Stomach (tissue), 9 donors: ENCODE results near the gene ME3. TPM values are rescaled to one million over a fixed set of nuclear protein-coding genes. Genes with fewer than 3 reads are reported as not detected.

Experiments
- DNase-seq, 2 donors: peaks; one replicate each; pipeline versions ENCODE4 v3.0.0 to v3.0.0-alpha.2; 2013 to 2019
- H3K27ac ChIP-seq, 5 donors: fragments of 200-600 bp in 4 of 5; sonication (generic) in 4 of 5; one replicate each; pipeline ENCODE4 v1.5.1; 2013 to 2019; ENCODE audit warnings: mild to moderate bottlenecking in 1 of 5, moderate library complexity in 1 of 5
- H3K27me3 ChIP-seq, 3 donors: fragments of 200-600 bp; sonication (generic); one replicate each; pipeline ENCODE4 v1.5.1; 2017 to 2019; ENCODE audit warnings: mixed run types in 1 of 3
- H3K36me3 ChIP-seq, 4 donors: fragments of 200-600 bp; sonication (generic); 1 replicate in 3 of 4; 2 replicates in 1 of 4; pipeline ENCODE4 v1.5.1; 2016 to 2019
- H3K4me1 ChIP-seq, 4 donors: fragments of 200-600 bp; sonication (generic); one replicate each; pipeline ENCODE4 v1.5.1; 2016 to 2019
- H3K4me3 ChIP-seq, 4 donors: fragments of 200-600 bp; sonication (generic) in 3 of 4; one replicate each; pipeline ENCODE4 v1.5.1; 2016 to 2019; ENCODE audit warnings: mild to moderate bottlenecking in 1 of 4
- H3K9me3 ChIP-seq, 4 donors: fragments of 200-600 bp; sonication (generic); one replicate each; pipeline ENCODE4 v1.5.1; 2016 to 2019
- EP300 ChIP-seq: sonication (generic); formaldehyde crosslinking; IDR thresholded peaks from one replicate; pipeline ENCODE4 v1.6.1; 2017; ENCODE audit warnings: antibody characterized with exemption
- POLR2A ChIP-seq, 4 donors: fragments of 450-650 bp; IDR thresholded peaks; one replicate each; pipeline ENCODE4 v1.6.1; 2016; ENCODE audit warnings: antibody characterized with exemption in 4 of 4, control low read depth in 2 of 4, mild to moderate bottlenecking in 1 of 4, moderate library complexity in 1 of 4
- POLR2AphosphoS5 ChIP-seq, 3 donors: sonication (generic); formaldehyde crosslinking; IDR thresholded peaks; one replicate each; pipeline ENCODE4 v1.6.1; 2016; ENCODE audit warnings: antibody characterized with exemption in 3 of 3
- WGBS, 5 donors: extraction: QIAGEN DNeasy Blood & Tissue Kit in 3 of 5; methylation state at CpG; one replicate each; pipeline versions ENCODE4 v1.1.5 to v1.1.7; 2013 to 2018; 5-methylcytosine and 5-hydroxymethylcytosine counted together
- intact Hi-C: fragments of 100-400 bp; cut with DNase I; formaldehyde crosslinking; loops from one replicate; pipeline ENCODE4 v1.15.1; 2023; ENCODE audit warnings: low total_unique reads
- polyA plus RNA-seq, 3 donors: library from polyadenylated mRNA; stranded (reverse); fragments of 200-250 nt; gene quantifications; one replicate each; pipeline ENCODE4 v1.2.3, GENCODE V29; 2013
- total RNA-seq, 5 donors: library from RNA; depleted of rRNA; stranded (reverse); fragments of >200 nt; gene quantifications; one replicate each; pipeline versions ENCODE4 v1.1.0 to v1.2.3, GENCODE V29; 2014 to 2016
- TF ChIP-seq, protein P1 (sequence below), 7 experiments: fragments of 450-650 bp in 4 of 7; fragments of 200-600 bp in 3 of 7; sonication (generic) in 3 of 7; IDR thresholded peaks; one replicate each; pipeline ENCODE4 v1.5.1; 2016 to 2019; ENCODE audit warnings: antibody characterized with exemption in 7 of 7, control low read depth in 2 of 7, mild to moderate bottlenecking in 1 of 7
- donor health status: healthy with polysubstance abuse.
- donor health status: Bipolar disorder and iron deficiency.
- donor health status: healthy.

Gene ME3
- total and polyA plus RNA-seq, 8 donors: 11.2 to 82.1 (median 51.1) TPM

DNA sequence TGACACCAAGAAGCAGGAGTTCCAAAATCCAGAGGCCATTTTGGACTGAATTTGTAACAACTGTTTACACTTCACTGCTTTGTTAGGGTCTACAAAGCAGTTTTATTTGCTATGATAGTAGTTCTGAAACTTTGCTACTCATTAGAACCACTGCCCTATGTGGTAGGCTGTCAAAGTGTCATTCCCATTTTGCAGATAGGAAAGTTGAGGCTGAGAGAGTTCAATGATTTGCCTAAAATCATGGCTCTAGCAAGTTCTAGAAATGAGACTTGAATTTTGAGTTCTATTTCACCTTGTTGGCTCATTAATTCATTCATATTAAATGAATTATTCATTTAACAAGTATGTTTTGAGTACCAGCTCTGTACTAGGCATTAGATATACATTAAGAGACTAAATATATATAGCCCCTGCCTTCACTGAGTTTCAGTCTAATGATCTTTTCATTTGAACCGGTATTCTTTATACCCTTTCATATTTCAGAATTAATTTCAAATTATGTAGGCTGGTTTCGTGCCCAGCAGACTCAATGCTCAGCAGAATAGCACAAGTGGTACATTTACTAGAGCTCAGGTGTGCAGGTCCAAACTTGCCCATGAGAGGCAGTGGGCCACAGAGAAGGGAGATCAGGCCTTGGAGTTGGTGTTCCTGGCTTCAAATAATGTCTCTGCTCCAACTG is 93.5 kb downstream of the ME3 start:
- TF ChIP-seq POLR2A (IDR thresholded peaks at IDR 0.05) (no peak), EP300 (no peak), POLR2AphosphoS5 (IDR thresholded peaks at IDR 0.05) (no peak)
- TF ChIP-seq, protein P1, sequence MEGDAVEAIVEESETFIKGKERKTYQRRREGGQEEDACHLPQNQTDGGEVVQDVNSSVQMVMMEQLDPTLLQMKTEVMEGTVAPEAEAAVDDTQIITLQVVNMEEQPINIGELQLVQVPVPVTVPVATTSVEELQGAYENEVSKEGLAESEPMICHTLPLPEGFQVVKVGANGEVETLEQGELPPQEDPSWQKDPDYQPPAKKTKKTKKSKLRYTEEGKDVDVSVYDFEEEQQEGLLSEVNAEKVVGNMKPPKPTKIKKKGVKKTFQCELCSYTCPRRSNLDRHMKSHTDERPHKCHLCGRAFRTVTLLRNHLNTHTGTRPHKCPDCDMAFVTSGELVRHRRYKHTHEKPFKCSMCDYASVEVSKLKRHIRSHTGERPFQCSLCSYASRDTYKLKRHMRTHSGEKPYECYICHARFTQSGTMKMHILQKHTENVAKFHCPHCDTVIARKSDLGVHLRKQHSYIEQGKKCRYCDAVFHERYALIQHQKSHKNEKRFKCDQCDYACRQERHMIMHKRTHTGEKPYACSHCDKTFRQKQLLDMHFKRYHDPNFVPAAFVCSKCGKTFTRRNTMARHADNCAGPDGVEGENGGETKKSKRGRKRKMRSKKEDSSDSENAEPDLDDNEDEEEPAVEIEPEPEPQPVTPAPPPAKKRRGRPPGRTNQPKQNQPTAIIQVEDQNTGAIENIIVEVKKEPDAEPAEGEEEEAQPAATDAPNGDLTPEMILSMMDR (IDR thresholded peaks at IDR 0.05): no peak
- Histone ChIP-seq H3K36me3 (no peaks in the 10 kb centered on the region), H3K4me1 (peaks cover 0 to 35% (median 24%) of the 10 kb centered on the region in 4 donors), H3K27me3 (no peaks in the 10 kb centered on the region), H3K27ac (peak overlapping the region in 4 of 5 donors; percentile 44 to 63 (median 50)), H3K9me3 (no peaks in the 10 kb centered on the region), H3K4me3 (no peak overlapping the region)
- intact Hi-C loops: no loop called here
- WGBS, 5 donors: 92 to 100% (median 96%) methylated on average over 2 of the region's 2 CpGs
- DNase-seq: no peak

DNA sequence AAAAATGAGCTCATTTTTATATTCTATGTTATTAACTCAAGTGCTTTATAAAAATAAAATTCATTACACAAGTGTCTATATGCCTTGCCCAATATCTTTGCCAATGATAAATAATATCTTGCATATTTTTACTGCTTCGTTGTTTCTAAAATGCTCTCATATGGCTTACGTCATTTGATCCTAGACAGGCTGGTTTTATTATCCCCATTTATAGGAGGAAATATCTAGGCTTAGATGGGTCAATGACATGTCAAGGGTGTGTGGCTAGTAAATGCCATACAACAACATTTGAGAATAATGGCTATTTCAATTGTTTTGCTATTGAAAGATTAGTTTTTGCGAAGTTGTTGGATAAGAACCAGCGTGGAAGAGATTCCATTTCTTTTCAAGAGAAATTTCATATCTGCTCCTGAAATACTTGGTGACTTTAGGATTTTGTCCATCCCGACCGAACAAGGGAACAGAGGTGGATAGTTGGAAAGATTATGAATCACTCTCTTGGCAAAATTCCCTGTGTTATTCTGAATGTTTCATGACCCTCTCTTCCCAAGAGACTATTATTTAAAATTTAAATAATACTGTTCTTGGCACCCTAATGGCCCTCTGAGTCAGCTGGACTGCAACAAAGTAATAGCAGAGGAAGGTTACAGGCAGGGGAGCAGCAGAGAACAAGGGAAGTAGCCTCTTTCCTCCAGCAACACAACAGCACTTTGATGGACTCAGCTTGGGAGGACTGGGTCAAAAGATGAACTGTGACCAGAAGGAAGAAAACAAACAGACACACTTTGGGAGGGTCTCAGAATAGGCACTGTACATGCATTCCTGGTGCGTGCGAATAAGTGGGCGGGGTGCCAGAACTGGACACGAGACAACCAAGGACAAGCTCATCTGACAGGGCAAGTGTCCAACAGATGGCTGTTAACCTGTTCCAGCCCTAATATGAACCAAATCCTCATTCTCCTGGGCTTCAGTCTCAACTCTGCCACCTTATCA is 94.5 kb downstream of the ME3 start:
- Histone ChIP-seq H3K9me3 (no peaks in the 10 kb centered on the region), H3K36me3 (no peaks in the 10 kb centered on the region), H3K27ac (peak overlapping the region in 4 of 5 donors; percentile 44 to 63 (median 50)), H3K4me3 (no peak overlapping the region), H3K4me1 (peaks cover 0 to 35% (median 24%) of the 10 kb centered on the region in 4 donors), H3K27me3 (no peaks in the 10 kb centered on the region)
- DNase-seq: peak in 1 of 2 donors; percentile 78
- 42 to 74% (median 66%) methylated on average over 9 to 10 of the region's 10 CpGs for WGBS, 5 donors
- TF ChIP-seq, protein P1 (IDR thresholded peaks at IDR 0.05): no peak
- TF ChIP-seq EP300: no peak
- TF ChIP-seq POLR2AphosphoS5 (IDR thresholded peaks at IDR 0.05): peak in 2 of 3 donors; percentile 19 to 67
- no peak for TF ChIP-seq POLR2A (IDR thresholded peaks at IDR 0.05)
- intact Hi-C loops: no loop called here

DNA sequence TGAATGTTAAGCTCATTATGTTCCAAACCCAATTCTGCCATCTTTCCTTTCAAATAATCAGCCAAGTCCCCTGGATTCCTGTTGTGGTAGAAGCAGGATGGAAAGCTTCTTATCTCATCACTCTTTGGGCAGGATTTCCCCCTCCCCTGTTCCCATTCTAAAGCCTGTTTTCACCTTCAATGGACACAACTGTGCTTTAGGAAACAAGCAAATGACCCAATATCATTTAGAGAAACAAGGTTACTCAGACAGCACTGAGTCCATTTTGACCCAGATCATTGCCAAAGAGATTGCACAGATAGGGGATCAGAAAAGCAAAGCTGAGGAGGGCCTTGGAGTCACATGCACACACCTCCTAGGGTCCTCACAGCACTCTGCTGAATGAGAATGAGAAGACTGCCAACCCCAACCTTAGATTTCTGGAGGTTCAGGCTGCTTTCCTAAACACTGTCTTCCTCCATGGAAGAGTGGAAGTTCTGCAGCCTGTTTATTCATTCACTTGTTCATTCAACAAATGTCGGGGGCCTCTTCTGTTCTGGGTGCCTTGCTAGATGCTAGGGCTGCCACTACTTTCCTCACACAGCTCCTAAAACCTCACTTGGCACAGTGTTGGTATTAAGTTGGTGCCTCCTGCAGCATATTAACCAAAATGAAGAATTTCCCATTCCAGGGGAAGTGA is 95.3 kb downstream of the ME3 start:
- peaks cover 0 to 35% (median 24%) of the 10 kb centered on the region in 4 donors for H3K4me1 ChIP-seq
- intact Hi-C loops: no loop called here
- no peaks in the 10 kb centered on the region for H3K27me3 ChIP-seq
- H3K4me3 ChIP-seq: no peak overlapping the region
- TF ChIP-seq EP300 (no peak), POLR2AphosphoS5 (IDR thresholded peaks at IDR 0.05) (no peak), POLR2A (IDR thresholded peaks at IDR 0.05) (no peak)
- TF ChIP-seq, protein P1 (IDR thresholded peaks at IDR 0.05): no peak
- DNase-seq: no peak
- 69 to 96% (median 85%) methylated on average over 1 of the region's 1 CpG for WGBS, 5 donors
- H3K36me3 ChIP-seq: no peaks in the 10 kb centered on the region
- no peaks in the 10 kb centered on the region for H3K9me3 ChIP-seq
- H3K27ac ChIP-seq: peak overlapping the region in 2 of 5 donors; percentile 44 to 63

DNA sequence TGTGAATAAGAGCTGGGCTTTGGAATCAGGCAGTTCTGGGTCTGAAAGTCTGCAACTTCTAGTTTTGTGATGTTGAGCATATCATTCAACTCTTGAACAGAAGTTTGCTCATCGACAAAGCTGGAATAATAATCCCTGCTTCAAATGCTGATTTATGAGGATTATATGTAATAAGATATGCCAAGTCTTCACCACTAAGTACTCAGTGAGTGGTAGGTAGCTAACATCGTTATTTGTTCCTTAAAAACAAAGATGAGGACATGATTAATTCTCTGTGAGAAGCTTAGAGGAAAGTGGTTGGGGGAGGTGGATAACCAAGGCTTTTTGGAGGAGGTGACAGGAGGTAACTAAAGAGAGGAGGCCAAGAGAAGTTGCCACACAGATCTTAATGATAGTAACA is 96.5 kb downstream of the ME3 start:
- TF ChIP-seq POLR2AphosphoS5 (IDR thresholded peaks at IDR 0.05) (no peak), POLR2A (IDR thresholded peaks at IDR 0.05) (no peak), EP300 (no peak)
- TF ChIP-seq, protein P1 (IDR thresholded peaks at IDR 0.05): no peak
- H3K36me3 ChIP-seq: no peaks in the 10 kb centered on the region
- 78 to 93% (median 88%) methylated on average over 2 of the region's 2 CpGs for WGBS, 5 donors
- H3K4me3 ChIP-seq: no peak overlapping the region
- intact Hi-C loops: no loop called here
- H3K27ac ChIP-seq: no peak overlapping the region
- H3K9me3 ChIP-seq: no peaks in the 10 kb centered on the region
- peaks cover 0 to 35% (median 24%) of the 10 kb centered on the region in 4 donors for H3K4me1 ChIP-seq
- DNase-seq: no peak
- H3K27me3 ChIP-seq: no peaks in the 10 kb centered on the region
